Activated naive CD4-positive, alpha-beta T cell treated with anti-CD3 and anti-CD28 coated beads, Interleukin-2, amount 50 U/mL, for 72 hours (primary cell): ENCODE measurements around the gene TFB1M. TPM values are rescaled to one million over a fixed set of nuclear protein-coding genes. Genes with fewer than 3 reads are reported as not detected.
"Not testable (repeated sequence)": the region's sequence is repeated elsewhere in the genome, so short reads cannot be mapped to it uniquely, and the experiment has no call there.

Source experiments
- ATAC-seq, 2 donors: fragments of 150-1000 bp; cut with Tn5 transposase; 2 replicates each; pipeline ENCODE4 v1.10.0; 2021; ENCODE audit warnings: mild to moderate bottlenecking in 2 of 2, moderate library complexity in 2 of 2
- DNase-seq, 2 donors: peaks; one replicate each; pipeline ENCODE4 v3.0.0; 2021 to 2022; ENCODE audit warnings: low spot score in 2 of 2
- H3K27ac Mint-ChIP-seq, 2 donors: one replicate each; pipeline ENCODE4 v1.8.0; 2022; ENCODE audit warnings: mild to moderate bottlenecking in 2 of 2, mixed read lengths in 2 of 2
- H3K36me3 Mint-ChIP-seq, 2 donors: one replicate each; pipeline ENCODE4 v1.8.0; 2022; ENCODE audit warnings: mixed read lengths in 2 of 2
- H3K9me3 Mint-ChIP-seq, 2 donors: one replicate each; pipeline ENCODE4 v1.8.0; 2022; ENCODE audit warnings: mixed read lengths in 2 of 2
- total RNA-seq, 2 donors: library from RNA; stranded (reverse); gene quantifications; one replicate each; pipeline ENCODE4 v1.2.3, GENCODE V29; 2022

TFB1M gene
- total RNA-seq = 10 to 100 TPM; 44.7 to 49.2 TPM

GRCh38 chr6:155314092-155314772 is at the start of gene TFB1M:
Gene TFB1M, minus strand, starts transcription at chr6:155314484. Its CDS starts 56 bp downstream, at chr6:155314428.
- ATAC-seq (peak; percentile 96 to 97), DNase-seq (peak; percentile 97 to 98)
- no peaks in the 10 kb centered on the region for H3K9me3 Mint-ChIP-seq
- peak within 1 kb of the TSS; percentile 96 to 98 for H3K27ac Mint-ChIP-seq
- peaks cover 20 to 23% of the 10 kb centered on the region in 2 donors for H3K36me3 Mint-ChIP-seq

GRCh38 chr6:155364021-155364420 is 49.7 kb upstream of the TFB1M start:
- peak overlapping the region in 1 of 2 donors; percentile 39 for H3K27ac Mint-ChIP-seq
- not testable (repeated sequence) for H3K9me3 Mint-ChIP-seq, DNase-seq, H3K36me3 Mint-ChIP-seq, ATAC-seq

- ATAC-seq, DNase-seq, H3K27ac Mint-ChIP-seq, H3K36me3 Mint-ChIP-seq: not testable (repeated sequence)
- H3K9me3 Mint-ChIP-seq = peaks cover 1 to 12% of the 10 kb centered on the region in 2 donors
Measured at GRCh38 chr6:155362968-155363632, 48.8 kb upstream of the TFB1M start.

- H3K9me3 Mint-ChIP-seq = peaks cover 16 to 17% of the 10 kb centered on the region in 2 donors
- peaks cover 0 to 16% of the 10 kb centered on the region in 2 donors for H3K36me3 Mint-ChIP-seq
- DNase-seq (no peak), ATAC-seq (no peak)
- H3K27ac Mint-ChIP-seq = no peak overlapping the region
Measured at GRCh38 chr6:155354167-155354566, 39.9 kb upstream of the TFB1M start.

- Mint-ChIP-seq H3K27ac (no peak overlapping the region), H3K36me3 (peaks cover 8 to 28% of the 10 kb centered on the region in 2 donors), H3K9me3 (peaks cover 16 to 18% of the 10 kb centered on the region in 2 donors)
- DNase-seq = no peak
- ATAC-seq = no peak
Measured at GRCh38 chr6:155352811-155353210, 38.5 kb upstream of the TFB1M start.

- H3K27ac Mint-ChIP-seq = no peak overlapping the region
- ATAC-seq (no peak), DNase-seq (no peak)
- peaks cover 14 to 31% of the 10 kb centered on the region in 2 donors for H3K36me3 Mint-ChIP-seq
- peaks cover 19 to 24% of the 10 kb centered on the region in 2 donors for H3K9me3 Mint-ChIP-seq
Measured at GRCh38 chr6:155352130-155352420, 37.8 kb upstream of the TFB1M start.

GRCh38 chr6:155351273-155352129 is 37.2 kb upstream of the TFB1M start:
- H3K36me3 Mint-ChIP-seq = peaks cover 20 to 35% of the 10 kb centered on the region in 2 donors
- H3K9me3 Mint-ChIP-seq = peaks cover 19 to 29% of the 10 kb centered on the region in 2 donors
- ATAC-seq = no peak

GRCh38 chr6:155349956-155350355 is 35.7 kb upstream of the TFB1M start:
- DNase-seq = no peak
- Mint-ChIP-seq H3K36me3 (peaks cover 20 to 51% of the 10 kb centered on the region in 2 donors), H3K9me3 (peaks cover 33% of the 10 kb centered on the region in 2 donors), H3K27ac (no peak overlapping the region)
- ATAC-seq = no peak

More at GRCh38 chr6:155351273-155352129, 37.2 kb upstream of the TFB1M start:
- DNase-seq = no peak
- peak overlapping the region in 1 of 2 donors; percentile 62 for H3K27ac Mint-ChIP-seq

GRCh38 chr6:155349129-155349528 is 34.8 kb upstream of the TFB1M start:
- Mint-ChIP-seq H3K36me3 (peaks cover 20 to 45% of the 10 kb centered on the region in 2 donors), H3K9me3 (peaks cover 28% of the 10 kb centered on the region in 2 donors), H3K27ac (no peak overlapping the region)
- ATAC-seq = no peak
- no peak for DNase-seq

- ATAC-seq (peak in 1 of 2 donors; percentile 74), DNase-seq (no peak)
- H3K27ac Mint-ChIP-seq = no peak overlapping the region
- H3K36me3 Mint-ChIP-seq = peaks cover 20 to 35% of the 10 kb centered on the region in 2 donors
- peaks cover 21% of the 10 kb centered on the region in 2 donors for H3K9me3 Mint-ChIP-seq
Measured at GRCh38 chr6:155347800-155348199, 33.5 kb upstream of the TFB1M start.

GRCh38 chr6:155346957-155347356 is 32.7 kb upstream of the TFB1M start:
- Mint-ChIP-seq H3K27ac (no peak overlapping the region), H3K36me3 (peaks cover 20 to 35% of the 10 kb centered on the region in 2 donors), H3K9me3 (peaks cover 21% of the 10 kb centered on the region in 2 donors)
- no peak for DNase-seq
- no peak for ATAC-seq

- Mint-ChIP-seq H3K9me3 (peaks cover 28 to 30% of the 10 kb centered on the region in 2 donors), H3K36me3 (peaks cover 27 to 43% of the 10 kb centered on the region in 2 donors), H3K27ac (no peak overlapping the region)
- ATAC-seq (no peak), DNase-seq (no peak)
Measured at GRCh38 chr6:155344341-155345006, 30.2 kb upstream of the TFB1M start.

GRCh38 chr6:155341130-155341828 is 27.0 kb upstream of the TFB1M start:
- ATAC-seq = peak in 1 of 2 donors; percentile 47
- no peak overlapping the region for H3K27ac Mint-ChIP-seq
- peaks cover 23 to 39% of the 10 kb centered on the region in 2 donors for H3K9me3 Mint-ChIP-seq
- no peak for DNase-seq
- peaks cover 17 to 50% of the 10 kb centered on the region in 2 donors for H3K36me3 Mint-ChIP-seq

GRCh38 chr6:155340464-155341129 is 26.3 kb upstream of the TFB1M start:
- peaks cover 19 to 36% of the 10 kb centered on the region in 2 donors for H3K9me3 Mint-ChIP-seq
- DNase-seq = no peak
- peaks cover 17 to 50% of the 10 kb centered on the region in 2 donors for H3K36me3 Mint-ChIP-seq
- H3K27ac Mint-ChIP-seq = no peak overlapping the region
- no peak for ATAC-seq

GRCh38 chr6:155339929-155340328 is 25.6 kb upstream of the TFB1M start:
- H3K27ac Mint-ChIP-seq, DNase-seq, ATAC-seq: not testable (repeated sequence)
- peaks cover 19 to 30% of the 10 kb centered on the region in 2 donors for H3K9me3 Mint-ChIP-seq
- peaks cover 17 to 46% of the 10 kb centered on the region in 2 donors for H3K36me3 Mint-ChIP-seq
